Lower leg skin (tissue), 3 donors: ENCODE results near the gene CYREN.

Experiments used
- CTCF ChIP-seq, 3 donors: fragments of 450-650 bp; IDR thresholded peaks; one replicate each; pipeline ENCODE4 v1.5.1; 2016; ENCODE audit warnings: antibody characterized with exemption in 3 of 3, mild to moderate bottlenecking in 3 of 3, moderate library complexity in 2 of 3
- POLR2A ChIP-seq, 2 donors: fragments of 450-650 bp; IDR thresholded peaks; one replicate each; pipeline ENCODE4 v1.6.1; 2016 to 2017; ENCODE audit warnings: antibody characterized with exemption in 2 of 2, mild to moderate bottlenecking in 1 of 2, moderate library complexity in 1 of 2

- TF ChIP-seq CTCF (IDR thresholded peaks at IDR 0.05) (no peak), POLR2A (IDR thresholded peaks at IDR 0.05) (no peak)
These were observed 20.2 kb upstream of the CYREN start for GRCh38 chr7:135190703-135191102.
